HT-29 (cell line): ENCODE results near the gene FCHO2. TPM values are rescaled to one million over a fixed set of nuclear protein-coding genes. Genes with fewer than 3 reads are reported as not detected.
"Not testable (repeated sequence)": the region's sequence is repeated elsewhere in the genome, so short reads cannot be mapped to it uniquely, and the experiment has no call there.

Experiments used
- DNase-seq: peaks from one replicate; pipeline ENCODE4 v3.0.0-alpha.2; 2015; ENCODE audit warnings: low spot score
- total RNA-seq: library from RNA; depleted of rRNA; stranded (reverse); fragments of >200 nt; shearing (Covaris generic); gene quantifications from 2 replicates; pipeline ENCODE4 v1.2.3, GENCODE V29; 2014

The FCHO2 gene
- total RNA-seq, 1 experiment from 2014 or later, result 3.7 TPM

DNA sequence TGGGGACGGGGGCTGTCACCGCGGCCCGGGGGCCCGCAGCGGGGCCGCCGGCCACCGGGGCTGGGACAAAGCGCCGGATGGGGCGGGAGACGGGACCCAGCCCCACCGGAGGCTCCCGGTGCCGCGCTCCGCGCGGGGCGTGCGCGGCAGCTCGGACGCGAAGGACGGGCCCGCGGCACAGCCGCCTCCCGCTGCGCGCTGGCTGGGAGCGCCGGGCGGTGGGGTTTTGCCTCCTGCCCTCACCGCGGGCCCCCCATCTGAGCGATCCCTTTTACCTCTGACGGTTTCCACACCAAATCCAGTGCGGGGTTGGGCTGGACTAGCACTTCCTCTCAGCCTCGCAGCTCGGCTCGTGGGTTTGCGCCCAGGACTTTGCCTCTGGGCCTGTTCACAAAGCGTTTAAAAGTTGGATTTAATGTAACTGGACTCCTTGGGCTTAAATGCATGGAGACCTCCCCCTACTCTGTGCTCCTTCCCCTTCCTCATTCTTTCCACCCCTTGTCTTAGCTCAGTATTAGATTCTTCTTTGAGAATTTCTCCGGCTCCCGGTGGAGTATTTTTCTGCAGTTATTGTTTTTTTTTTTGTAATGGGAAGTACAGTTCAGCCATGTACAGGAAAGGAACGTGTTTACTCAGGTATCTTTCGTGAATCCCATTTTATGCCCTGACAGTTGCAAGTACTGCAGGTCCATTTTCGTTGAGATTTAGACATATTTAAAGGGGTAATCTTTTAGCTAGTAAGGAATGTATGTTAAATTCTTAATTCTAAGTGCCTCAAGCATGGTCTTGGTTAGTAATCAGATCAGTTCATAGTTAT, 691 bp downstream of the FCHO2 start:
- peak; percentile 64 for DNase-seq

DNA sequence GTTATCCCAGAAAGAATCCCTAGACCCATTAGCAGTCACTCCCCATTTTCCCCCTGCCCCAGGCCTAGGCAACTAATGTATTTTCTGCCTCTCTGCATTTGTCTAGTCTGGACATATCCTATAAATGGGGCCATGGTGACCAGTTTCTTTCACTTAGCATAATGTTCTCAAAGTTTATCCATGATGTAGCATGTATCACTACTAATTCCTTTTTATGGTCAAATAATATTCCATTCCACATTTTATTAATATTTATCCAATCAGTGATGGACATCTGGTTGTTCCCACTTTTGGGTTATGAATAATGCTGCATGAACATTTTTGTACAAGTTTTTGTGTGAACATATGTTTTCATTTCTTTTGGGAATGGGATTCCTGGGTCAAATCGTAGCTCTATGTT, 1.5 kb downstream of the FCHO2 start:
- no peak for DNase-seq

DNA sequence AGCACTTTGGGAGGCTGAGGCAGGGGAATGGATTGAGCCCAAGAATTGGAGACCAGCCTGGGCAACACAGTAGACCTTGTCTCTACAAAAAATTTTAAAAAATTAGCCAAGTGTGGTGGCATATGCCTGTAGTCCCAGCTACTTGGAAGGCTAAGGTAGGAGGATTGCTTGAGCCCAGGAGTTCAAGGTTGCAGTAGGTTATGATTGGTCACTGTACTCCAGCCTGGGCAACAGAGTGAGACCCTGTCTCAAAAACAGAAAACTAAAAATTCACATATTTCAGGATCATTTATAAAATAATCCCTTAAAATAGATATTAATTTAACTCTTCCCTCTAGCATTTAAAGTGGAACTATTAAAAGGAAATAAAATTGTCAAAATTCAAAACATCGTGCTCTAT, 3.4 kb downstream of the FCHO2 start:
- no peak for DNase-seq

- not testable (repeated sequence) for DNase-seq
Measured at GRCh38 chr5:72974481-72974880, 18.6 kb downstream of the FCHO2 start.

GRCh38 chr5:72976810-72977209, 21.0 kb downstream of the FCHO2 start:
- not testable (repeated sequence) for DNase-seq

- no peak for DNase-seq
Measured at GRCh38 chr5:72985719-72986118, 29.9 kb downstream of the FCHO2 start.

- no peak for DNase-seq
Measured at GRCh38 chr5:72988769-72989168, 32.9 kb downstream of the FCHO2 start.

GRCh38 chr5:72991394-72991793, 35.6 kb downstream of the FCHO2 start:
- no peak for DNase-seq

GRCh38 chr5:72994578-72994977, 38.7 kb downstream of the FCHO2 start:
- no peak for DNase-seq

DNA sequence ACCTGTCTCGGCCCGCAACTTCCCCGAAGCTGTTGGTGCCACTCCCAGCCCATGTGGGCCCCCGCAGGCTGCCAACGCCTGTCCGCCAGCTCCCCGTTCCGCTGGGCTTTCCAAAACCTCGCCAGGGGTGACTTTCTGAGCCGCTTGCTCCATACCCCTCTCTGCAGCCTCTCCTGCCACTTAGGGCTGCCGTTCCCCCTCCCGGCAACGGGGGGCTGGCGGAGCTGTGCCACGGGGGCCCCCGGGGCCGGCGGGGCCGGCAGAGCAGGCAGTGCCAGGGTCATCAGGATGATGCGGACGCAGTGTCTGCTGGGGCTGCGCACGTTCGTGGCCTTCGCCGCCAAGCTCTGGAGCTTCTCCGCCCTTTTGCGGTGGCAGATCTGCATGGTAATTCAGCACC, 40.8 kb downstream of the FCHO2 start:
- DNase-seq, result no peak

- DNase-seq, result no peak
Measured at GRCh38 chr5:72999916-73000315, 44.1 kb downstream of the FCHO2 start.

- no peak for DNase-seq
Measured at GRCh38 chr5:73005886-73006285, 50.0 kb downstream of the FCHO2 start.

DNA sequence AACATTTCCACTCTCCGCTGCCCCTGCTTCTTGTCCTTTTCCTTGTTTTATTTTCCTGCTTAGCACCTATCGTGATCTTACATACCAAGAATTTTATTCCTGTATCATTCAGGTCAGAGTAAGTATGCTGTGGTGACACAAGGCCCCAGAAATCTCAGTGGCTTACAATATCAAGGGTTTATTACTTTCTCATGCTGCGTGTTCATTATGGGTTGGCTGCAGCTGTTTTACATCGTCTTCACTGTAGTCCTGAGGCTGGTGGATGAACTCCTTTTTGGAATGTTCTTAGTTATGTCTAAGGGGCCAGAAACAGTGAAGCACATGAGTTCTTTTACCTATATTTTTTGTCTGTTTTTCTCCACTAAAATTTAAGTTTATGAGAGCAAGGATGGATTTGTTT, 51.2 kb downstream of the FCHO2 start:
- no peak for DNase-seq

GRCh38 chr5:73008831-73009230, 53.0 kb downstream of the FCHO2 start:
- DNase-seq, result no peak

DNA sequence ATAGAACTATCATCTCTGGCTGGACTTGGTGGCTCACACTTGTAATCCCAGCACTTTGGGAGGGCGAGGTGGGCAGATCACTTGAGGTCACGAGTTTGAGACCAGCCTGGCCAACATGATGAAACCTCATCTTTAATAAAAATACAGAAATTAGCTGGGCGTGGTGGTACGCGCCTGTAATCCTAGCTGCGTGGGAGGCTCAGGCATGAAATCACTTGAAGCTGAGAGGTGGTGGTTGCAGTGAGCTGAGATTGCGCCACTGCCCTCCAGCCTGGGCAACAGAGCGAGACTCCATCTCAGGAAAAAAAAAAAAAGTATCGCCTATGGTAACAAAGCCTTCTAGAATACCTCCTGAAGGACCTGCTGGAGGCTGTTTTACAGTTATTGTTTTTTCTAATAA, 55.8 kb downstream of the FCHO2 start:
- DNase-seq, result not testable (repeated sequence)

DNA sequence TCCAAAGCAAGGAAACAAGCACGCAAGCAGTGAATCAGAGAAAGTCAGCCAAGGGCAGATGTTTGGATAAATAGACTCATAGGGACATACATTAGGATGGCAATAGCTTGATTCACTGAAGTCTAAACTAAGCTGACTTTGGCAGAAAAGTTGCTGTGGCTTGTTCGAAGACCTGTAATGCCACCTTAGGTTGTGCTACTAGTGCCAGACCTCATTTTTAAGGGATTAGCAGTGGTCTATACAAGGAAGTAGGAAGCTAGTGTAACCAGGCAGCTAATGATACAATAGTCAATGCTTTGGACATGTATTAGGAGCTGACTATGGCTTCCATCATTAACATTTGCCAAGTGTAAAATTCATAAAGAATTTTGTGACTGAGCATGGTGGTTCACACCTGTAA, 63.1 kb downstream of the FCHO2 start:
- no peak for DNase-seq

DNA sequence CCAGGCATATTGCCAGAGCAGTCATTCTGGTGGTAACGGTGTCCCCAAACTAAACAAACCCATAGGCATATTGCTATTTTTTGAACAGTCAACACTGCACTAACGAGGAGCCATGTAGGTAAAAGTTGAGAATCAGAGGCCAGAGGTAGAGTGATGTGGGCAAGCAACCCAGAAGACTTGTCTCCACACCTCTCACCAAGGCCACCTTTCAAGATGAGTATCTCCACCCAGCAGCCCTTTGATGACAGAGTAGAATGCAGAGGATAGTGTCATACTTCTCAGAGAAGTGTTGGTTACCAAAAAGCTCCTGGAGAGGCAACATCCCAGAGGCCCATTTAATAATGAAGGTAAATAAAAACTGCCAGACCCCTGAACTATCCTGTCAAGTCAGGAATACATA, 63.9 kb downstream of the FCHO2 start:
- DNase-seq, result no peak

DNA sequence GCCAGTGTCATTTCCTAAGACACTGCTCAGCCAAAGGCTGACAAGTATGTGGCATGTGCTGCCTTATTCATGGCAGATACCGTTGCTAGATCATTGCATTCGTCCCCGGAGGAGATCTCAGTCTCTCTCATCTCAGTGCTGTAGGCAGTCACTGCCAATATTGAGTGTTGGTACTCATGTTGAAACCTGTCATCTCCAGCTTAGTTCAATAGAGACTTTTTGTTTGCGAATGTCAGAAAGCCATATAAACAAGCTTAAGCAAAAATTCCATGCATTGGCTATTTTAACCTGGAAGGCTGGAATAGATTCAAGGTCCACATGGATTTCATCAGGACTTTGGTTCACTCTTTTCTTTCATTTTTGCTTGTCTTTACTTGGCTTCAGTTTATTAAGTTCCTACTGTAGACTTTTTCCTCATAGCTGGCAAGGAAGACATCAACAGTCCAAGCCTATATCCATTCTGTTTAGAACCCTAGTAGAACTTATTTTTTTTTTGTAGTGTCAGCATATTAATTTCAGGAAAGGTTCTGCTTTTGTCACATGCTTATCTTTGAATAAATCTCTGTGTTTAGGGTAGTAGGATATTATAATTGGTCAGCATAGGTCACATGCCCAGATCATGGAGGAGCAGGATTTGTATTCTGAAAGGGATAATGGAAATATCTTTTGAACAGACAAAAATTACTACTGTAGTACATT, 66.8 kb downstream of the FCHO2 start:
- no peak for DNase-seq

DNA sequence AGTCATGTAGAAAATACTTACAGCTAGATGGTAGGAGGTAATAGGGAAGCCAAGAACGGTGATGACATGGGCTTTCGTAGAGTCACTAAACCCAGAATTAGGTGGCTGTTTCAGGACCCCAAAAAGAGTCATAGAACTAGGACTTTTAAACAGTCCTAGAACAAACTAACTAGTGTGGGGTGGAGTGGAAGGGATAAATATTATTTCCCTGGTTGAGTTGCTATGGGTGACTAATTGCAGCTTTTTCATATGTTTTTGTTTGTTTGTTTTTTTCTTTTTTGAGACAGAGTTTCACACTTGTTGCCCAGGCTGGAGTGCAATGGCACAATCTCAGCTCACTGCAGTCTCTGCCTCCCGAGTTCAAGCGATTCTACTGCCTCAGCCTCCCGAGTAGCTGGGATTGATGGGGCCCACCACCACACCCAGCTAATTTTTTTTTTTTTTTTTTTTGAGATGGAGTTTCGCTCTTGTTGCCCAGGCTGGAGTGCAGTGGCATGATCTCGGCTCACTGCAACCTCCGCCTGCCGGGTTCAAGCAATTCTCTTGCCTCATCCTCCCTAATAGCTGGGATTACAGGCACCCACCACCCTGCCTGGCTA, 69.2 kb downstream of the FCHO2 start:
- DNase-seq, result not testable (repeated sequence)

DNA sequence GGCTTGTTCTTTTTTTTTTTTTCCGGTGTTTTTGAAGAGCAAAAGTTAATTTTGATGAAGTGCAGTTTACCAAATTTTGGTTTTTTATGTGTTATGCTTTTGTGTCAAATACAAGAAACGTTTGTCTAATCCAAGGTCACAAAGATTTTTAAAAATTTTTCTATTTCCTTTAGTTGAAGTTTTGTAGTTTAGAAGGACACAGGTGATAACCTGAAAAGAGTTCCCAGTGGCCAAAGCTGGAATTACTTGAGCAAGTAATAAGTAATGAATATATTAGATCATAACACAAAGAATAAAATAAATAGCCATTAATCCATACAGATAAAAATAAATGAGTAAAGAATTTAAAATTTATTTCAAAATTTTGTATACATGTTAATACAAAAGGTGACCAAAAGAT, 71.5 kb downstream of the FCHO2 start:
- DNase-seq, result no peak

DNA sequence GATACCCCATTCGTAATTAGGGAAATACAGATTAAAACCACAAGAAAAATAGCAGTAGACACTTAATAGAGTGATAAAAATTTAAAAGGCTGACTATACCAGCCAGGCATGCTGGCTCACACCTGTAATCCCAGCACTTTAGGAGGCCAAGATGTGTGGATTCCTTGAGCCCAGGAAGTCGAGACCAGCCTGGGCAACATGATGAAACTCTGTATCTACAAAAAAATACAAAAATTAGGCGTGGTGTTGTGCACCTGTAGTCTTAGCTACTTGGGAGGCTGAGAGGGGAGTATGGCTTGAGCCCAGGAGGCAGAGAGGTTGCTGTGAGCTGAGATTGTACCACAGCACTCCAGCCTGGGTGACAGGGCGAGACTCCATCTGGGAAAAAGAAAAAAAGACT, 72.0 kb downstream of the FCHO2 start:
- DNase-seq, result no peak

- DNase-seq, result no peak
Measured at GRCh38 chr5:73028991-73029595, 73.3 kb downstream of the FCHO2 start.
